ENCODE measurements around the gene NBPF11.
"Not testable (repeated sequence)": the region's sequence is repeated elsewhere in the genome, so short reads cannot be mapped to it uniquely, and the experiment has no call there.

DNA sequence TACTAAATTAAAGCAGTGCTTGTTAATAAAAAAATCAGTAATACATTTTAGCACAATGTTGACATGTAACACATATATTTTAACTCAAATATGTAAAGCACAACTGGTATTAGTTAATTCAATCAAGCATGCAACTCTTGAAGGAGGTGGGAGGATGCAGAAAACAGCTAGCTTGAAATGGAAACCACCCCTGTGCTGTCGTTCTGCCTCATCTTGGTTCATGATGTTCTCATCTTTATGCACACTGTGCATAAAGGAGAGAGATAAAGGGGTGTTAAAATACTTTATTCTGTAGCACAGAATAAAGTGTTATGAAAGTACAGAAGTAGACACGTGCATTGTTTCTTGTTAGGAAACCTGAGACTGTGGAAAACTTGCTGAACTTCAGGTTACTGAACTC lies 23.3 kb upstream of the NBPF11 start:
- not testable (repeated sequence) for TF ChIP-seq CTCF (IDR thresholded peaks at IDR 0.05); ZFX (IDR thresholded peaks at IDR 0.05; ENCODE audit: borderline replicate concordance)

All from 22Rv1 (cell line).